ENCODE results near the gene LRRFIP1. TPM values are rescaled to one million over a fixed set of nuclear protein-coding genes. Genes with fewer than 3 reads are reported as not detected.

Gene LRRFIP1
- total and polyA plus RNA-seq, 12 donors = 91.5 to 132 (median 110) TPM

GRCh38 chr2:237725661-237726060 is 98.3 kb downstream of the LRRFIP1 start:
- Histone ChIP-seq H3K4me1 (peaks cover 17 to 98% (median 93%) of the 10 kb centered on the region in 9 donors), H3K4me3 (no peak overlapping the region), H3K9me3 (no peaks in the 10 kb centered on the region), H3K27me3 (no peaks in the 10 kb centered on the region), H3K36me3 (peaks cover 0 to 47% (median 0%) of the 10 kb centered on the region in 9 donors), H3K27ac (peak overlapping the region in 8 of 10 donors; percentile 7 to 68 (median 49))
- ATAC-seq = peak in 4 of 8 donors; percentile 35 to 65 (median 50)
- DNase-seq = no peak
- no peak for TF ChIP-seq CTCF (IDR thresholded peaks at IDR 0.05)
- intact Hi-C loops (cut with DNase I) = no loop called here
- WGBS, 2 donors = 69 to 73% methylated on average over 4 of the region's 4 CpGs

GRCh38 chr2:237726401-237726830 is 99.0 kb downstream of the LRRFIP1 start:
- Histone ChIP-seq H3K27ac (peak overlapping the region in 7 of 10 donors; percentile 45 to 68 (median 55)), H3K36me3 (peaks cover 0 to 40% (median 0%) of the 10 kb centered on the region in 9 donors), H3K4me1 (peaks cover 16 to 98% (median 93%) of the 10 kb centered on the region in 9 donors), H3K4me3 (no peak overlapping the region), H3K9me3 (no peaks in the 10 kb centered on the region), H3K27me3 (no peaks in the 10 kb centered on the region)
- DNase-seq (peak in 1 of 2 donors; percentile 79), ATAC-seq (peak in 7 of 8 donors; percentile 14 to 76 (median 64))
- 12 to 14% methylated on average over 7 of the region's 7 CpGs for WGBS, 2 donors
- TF ChIP-seq CTCF (IDR thresholded peaks at IDR 0.05) = no peak
- intact Hi-C loops (cut with DNase I) = no loop called here

- TF ChIP-seq CTCF (IDR thresholded peaks at IDR 0.05) = no peak
- DNase-seq (no peak), ATAC-seq (no peak)
- no peaks in the 10 kb centered on the region for H3K27me3 ChIP-seq
- no peak overlapping the region for H3K4me3 ChIP-seq
- H3K36me3 ChIP-seq = peaks cover 0 to 30% (median 0%) of the 10 kb centered on the region in 9 donors
- H3K27ac ChIP-seq = peak overlapping the region in 7 of 10 donors; percentile 45 to 68 (median 55)
- peaks cover 21 to 100% (median 93%) of the 10 kb centered on the region in 9 donors for H3K4me1 ChIP-seq
- H3K9me3 ChIP-seq = no peaks in the 10 kb centered on the region
- WGBS, 2 donors = 70 to 77% methylated on average over 5 of the region's 5 CpGs
- intact Hi-C loops (cut with DNase I) = no loop called here
Measured at GRCh38 chr2:237727363-237727762, 100.0 kb downstream of the LRRFIP1 start.

- H3K4me3 ChIP-seq = peak overlapping the region in 8 of 10 donors; percentile 3 to 44 (median 32)
- H3K27ac ChIP-seq = peak overlapping the region in 8 of 10 donors; percentile 45 to 93 (median 84)
- intact Hi-C loops (cut with DNase I) = loop anchor here in 5 of 10 donors (2.0 to 5.0 kb wide), 4 partner anchors 33 to 128 kb away; no protein-coding TSS in a partner anchor
- ATAC-seq (no peak), DNase-seq (no peak)
- TF ChIP-seq CTCF (IDR thresholded peaks at IDR 0.05) = no peak
- no peaks in the 10 kb centered on the region for H3K27me3 ChIP-seq
- peaks cover 0 to 27% (median 0%) of the 10 kb centered on the region in 9 donors for H3K36me3 ChIP-seq
- H3K4me1 ChIP-seq = peaks cover 24 to 100% (median 95%) of the 10 kb centered on the region in 9 donors
- no peaks in the 10 kb centered on the region for H3K9me3 ChIP-seq
- 77 to 81% methylated on average over 12 of the region's 12 CpGs for WGBS, 2 donors
Measured at GRCh38 chr2:237729681-237730475, 102.5 kb downstream of the LRRFIP1 start.
